Measurements from ENCODE around the gene COL1A1.

COL1A1 gene

DNA sequence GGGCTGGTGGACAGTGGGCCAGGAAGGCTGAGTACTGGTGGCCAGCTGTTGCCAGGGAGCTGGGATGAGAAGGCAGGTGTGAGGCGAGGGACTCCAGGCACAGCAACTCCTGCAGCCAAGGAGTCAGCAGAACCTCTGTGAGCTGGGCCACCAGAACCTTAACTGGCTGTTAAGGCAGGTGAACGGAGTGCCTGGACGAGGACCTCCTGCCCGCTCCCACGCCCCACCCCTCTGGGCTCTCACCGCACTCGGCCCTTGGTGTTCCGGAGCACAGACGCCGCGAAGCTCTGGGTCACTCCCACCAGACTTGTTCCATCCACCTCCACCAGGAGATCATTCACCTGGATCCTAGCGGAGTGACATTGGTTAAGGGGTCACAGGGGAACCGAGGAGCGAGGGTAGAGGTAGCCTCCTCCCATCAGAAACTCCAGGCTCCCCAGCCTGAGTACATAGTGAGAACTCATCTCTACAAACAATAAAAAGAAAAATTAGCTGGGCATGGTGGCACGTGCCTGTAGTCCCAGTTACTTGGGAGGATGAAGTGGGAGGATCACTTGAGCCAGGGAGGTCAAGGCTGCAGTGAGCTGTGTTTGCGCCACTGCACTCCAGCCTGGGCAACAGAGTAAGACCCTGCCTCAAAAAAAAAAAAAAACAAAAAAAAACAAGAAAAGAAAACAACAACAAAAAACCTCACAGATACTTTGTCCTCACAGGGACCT is 60.2 kb downstream of the COL1A1 start:
- no peak for DNase-seq (ENCODE audit: low spot score)

DNA sequence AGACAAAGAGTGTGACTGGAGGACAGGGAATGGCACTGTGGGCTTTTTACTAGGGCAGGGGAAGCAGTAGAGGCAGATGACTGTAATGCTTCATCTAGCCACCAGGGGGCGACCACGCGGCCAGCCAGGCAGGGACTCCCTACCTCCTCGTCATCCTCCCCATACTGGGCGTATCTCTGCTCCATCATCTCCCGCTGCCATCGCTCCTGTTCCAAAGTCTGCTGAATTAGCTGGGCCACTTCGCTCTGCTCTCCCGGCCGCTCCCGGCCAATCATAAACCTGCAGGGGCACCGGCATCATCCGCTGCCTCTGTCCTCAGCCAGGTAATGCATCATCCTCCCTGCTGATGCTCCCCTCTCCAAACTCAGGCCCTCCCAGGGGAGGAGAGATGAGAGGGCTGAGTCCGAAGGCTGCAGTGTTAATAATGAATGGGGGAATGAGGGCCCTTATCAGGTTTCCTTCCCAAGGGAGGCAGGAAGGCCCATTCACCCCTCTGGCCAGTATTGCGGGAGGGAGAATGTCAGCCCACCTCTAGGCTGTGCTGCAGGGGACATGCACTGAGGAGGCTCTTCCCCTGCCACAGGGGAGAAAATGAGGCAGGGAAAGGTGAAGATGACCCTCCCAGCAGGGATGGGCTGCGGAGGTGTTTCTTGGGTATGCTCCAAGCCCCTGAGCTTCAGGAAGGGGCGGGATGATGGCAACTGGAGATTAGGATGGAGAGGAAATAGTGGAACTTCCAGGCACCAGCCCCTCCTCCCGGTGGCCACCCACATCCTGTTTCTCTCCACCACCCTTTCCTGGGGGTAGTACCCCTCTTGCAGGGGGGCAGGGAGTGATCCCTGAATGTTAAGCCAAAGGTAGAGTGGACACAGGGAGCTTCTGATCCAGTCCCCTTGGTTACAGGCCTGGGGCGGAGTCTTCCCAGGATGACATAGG is 61.2 kb downstream of the COL1A1 start:
- peak; percentile 84 for DNase-seq (ENCODE audit: low spot score)

DNA sequence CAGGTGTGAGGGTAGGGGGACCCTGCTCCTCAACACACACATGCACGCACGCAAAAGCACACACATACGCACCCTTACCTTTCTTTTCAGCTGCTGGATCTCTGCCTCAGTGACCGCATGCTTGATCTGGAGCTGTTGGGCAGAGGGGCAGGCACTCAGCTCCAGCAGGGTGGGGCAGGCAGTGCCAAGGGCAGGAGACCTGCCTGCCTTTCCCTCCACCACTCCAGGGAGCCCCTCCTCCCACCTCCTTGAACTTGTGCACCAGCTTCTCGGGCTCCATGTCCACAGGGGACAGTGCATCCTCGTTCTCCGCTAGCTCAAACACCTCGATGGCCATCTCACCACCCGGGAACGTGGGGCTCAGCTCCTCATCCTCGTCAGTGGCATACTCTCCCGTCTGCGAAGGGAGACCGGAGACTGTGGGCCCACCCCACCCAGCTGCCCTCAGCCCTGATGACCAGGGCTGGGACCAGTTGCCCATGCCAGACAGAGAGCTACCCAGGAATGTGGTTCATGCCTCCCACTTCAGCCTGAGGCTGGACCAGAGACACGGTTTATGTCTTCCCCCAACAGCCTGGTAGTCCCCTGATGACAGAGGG is 62.1 kb downstream of the COL1A1 start:
- DNase-seq (ENCODE audit: low spot score): no peak

DNA sequence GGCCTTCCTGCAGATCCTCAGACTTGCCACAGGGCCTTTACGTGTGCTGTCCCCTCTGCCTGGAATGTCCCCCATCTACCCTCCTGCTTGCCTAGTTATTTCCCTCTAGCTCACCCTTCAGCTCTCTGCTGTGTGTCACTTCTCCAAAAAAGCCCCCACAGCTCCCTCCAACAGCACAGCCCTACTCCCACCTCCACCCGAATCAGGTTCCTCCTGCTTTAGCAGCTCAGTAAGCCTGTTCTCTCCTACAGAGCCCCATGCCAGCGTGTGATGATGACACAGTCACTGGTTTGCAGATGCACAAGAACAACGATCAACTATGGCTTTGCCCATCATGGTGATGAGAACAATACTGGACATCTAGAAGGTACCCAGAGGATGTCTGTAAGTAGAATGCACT is 64.4 kb downstream of the COL1A1 start:
- DNase-seq (ENCODE audit: low spot score): no peak

DNA sequence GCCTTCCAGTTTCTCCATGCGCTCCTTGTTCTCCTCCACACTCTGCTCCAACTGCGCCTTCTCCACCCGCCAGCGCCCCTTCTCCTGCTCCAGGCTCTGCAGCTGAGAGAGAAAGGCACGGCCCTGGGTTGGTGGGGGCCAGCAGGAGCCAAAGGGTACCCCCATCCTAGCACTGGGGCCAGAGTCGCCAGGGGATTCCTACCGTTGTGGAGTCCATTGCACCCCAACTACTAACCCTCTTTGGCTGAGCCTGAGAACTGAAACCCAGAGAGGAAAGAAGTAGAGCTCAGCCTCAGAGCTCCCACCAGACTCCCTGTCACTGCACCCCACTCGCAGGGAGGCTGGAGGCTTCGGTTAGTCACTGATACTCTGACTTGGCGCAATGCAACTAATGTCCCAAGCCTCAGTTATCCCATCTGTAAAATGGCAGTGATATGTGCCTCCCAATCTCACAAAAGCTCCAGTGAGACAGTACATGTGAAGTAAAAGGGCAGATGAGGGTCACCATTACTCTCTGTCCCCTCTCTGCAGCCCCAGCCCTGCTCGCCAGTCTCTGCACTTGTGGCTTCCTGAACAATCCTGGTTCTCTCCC is 65.2 kb downstream of the COL1A1 start:
- no peak for DNase-seq (ENCODE audit: low spot score)

DNA sequence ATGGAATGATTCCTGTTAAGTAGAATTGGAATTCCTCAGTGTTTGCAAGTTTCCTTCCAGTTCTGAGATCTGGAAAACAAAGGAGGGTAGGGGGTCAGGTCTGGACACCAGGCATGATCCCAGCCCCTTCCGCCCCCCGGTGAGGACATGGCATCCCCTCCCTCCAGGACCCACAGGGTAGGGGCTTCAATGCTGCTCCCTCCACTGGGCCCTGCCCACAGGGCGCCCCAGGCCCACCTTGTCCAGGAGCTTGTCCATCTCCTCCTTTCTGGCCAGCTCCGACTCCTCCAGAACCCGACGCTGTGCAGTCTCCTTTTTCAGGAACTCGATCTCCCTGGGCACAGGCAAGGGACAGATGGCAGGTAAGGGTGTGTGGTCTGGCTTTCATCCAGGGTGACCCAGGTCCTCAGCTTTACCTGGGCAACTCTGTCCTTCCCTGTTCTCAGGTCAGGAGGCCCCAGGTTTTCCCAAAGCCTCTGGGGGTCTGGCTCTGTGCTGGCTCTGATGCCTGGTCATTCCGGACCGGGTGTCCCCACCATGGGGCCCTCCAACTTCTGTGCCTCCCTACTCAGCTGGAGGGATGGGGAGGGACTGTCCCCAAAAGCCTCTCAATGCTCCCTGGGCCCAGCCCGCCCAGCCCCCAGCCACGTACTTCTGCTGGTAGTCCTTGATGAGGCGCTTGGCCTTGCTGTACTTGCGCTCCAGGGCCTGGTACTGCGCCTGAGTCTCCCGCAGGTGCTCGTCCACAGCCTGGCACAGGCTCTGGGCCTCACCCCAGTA is 65.9 kb downstream of the COL1A1 start:
- no peak for DNase-seq (ENCODE audit: low spot score)

DNA sequence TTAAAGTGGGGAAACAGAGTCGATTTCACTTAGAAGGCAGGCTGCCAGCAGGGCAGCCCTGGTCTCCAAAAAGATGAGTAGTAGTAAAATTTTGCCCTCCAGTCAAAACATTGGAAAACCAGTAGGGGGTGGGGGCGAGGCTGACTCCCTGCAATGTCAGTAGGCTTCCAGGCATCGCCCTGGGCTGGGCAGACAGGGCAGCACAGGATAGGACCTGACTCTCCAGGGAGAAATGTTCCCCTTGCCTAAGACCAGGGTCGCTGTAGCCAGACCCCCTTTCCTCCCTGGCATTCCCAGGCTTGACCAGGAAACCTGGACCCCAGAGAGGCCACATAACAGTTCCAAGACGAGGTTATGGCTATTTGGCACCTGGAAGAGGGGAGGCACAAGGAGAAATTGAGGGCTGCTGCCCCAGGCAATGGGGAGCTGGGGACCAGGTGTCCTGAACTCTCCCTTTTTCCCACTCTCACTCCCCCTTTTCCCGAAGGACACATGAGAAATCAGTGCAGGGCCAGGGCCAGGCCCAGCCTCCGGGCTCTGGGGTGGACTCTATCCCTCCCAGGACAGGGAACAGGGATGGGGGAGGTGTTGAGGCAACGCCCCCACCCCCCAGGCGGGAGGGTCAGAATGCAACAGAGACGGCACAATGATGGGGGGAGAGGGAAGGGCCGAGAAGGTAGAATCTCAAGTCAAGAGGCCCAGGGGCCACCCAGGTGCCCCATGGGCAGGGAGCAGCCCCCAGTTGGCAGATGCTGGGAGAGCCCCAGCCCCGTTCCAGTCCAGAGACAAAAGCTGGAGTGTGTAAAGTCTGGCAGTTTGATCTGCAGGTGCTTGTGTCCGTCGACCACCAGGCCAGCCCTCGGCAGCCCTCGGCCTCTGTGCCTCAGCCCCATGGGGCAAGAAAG is 67.0 kb downstream of the COL1A1 start:
- no peak for DNase-seq (ENCODE audit: low spot score)

DNA sequence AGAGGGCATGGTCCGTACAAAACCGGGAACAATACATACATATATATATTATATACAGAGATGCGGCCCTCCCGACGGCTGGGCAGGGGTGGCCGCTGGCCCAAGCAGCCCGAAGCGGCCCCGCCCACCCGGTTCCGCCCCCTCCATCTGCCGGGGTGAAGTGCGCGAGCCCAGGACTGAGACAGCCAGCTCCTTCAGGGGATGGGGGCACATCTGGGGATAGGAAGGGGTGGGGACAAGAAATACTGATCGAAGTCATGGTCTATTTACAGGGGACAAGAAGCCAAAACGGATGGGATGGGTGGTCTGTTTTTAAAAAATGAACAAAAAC is 67.7 kb downstream of the COL1A1 start:
- no peak for DNase-seq (ENCODE audit: low spot score)

Measured in RKO (cell line).